ENCODE measurements around the gene GPC3. TPM values are rescaled to one million over a fixed set of nuclear protein-coding genes. Genes with fewer than 3 reads are reported as not detected.

The GPC3 gene
- total RNA-seq, 5 donors from 2014 or later (not counting 1 experiment from before 2014, with no cell fraction given), result 0.72 to 1.5 (median 1.1) TPM

DNA sequence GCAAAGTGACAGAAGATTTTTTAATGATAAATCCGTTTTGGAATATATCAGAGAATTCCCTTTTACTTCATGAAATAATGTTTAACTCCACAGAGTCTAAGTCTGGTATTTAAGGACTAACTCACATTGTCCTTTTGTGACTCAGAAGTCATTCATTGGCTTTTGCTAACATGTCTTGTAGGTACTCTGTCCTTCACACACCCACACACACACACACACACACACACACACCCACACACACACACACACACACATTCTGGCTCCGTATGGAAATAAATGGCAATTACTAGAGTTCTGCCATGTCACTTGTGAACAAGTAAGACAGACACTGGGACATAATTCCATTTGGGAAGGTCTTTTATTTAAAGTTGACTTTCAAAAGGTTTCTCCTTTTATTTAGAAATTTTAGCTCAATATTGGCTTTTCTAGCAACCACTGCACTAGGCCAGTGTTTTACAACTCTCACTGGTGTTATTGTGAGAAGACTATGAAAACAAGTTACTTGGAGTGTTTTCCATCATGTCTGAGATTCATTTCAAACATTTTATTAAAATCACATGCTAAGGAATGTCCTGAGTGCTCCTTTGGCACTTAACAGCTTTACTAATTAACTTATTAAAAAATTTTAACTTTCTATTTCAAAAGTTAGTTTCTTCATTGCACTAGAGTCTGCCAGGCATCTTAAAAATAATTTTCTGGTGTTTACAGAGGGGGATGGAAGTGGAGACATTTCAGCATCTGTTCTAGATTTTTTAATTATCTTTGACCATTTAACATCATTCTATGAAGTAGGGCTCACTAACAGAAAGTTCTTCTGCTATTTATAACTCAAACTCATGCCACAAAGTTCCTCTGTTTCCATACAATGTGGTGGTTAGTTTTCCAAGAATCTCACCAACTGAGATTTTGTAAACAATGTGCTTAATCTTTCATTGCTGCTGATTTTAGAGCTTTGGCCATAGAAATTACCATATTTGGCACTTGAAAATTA, 329.8 kb downstream of the GPC3 start:
- Mint-ChIP-seq H3K36me3 (no peaks in the 10 kb centered on the region), H3K4me3 (no peak overlapping the region)
- WGBS (ENCODE audit: insufficient coverage), result no CpG with 5 or more reads among the region's 2 CpGs

DNA sequence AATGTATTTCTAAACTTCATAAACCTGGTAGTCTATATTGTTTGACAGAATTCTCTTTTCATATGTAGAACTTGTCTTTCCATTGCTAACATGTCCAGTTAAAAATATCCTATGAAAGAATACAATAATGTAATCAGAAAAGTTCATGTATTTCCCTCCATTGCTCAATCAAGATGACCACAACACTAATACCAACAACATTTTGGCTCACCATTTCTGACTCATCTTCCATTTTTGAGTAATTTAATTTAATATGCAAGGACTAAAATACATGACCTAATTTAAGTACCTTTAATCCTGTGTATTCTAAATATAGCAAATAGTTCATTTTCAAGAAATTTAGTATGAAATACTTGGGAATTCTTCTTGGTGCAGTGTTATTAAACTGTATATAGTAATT, 330.6 kb downstream of the GPC3 start:
- POLR2A ChIA-PET, result no interaction called here
- Histone ChIP-seq H3K9me3 (no peaks in the 10 kb centered on the region), H3K27ac (ENCODE audit: low read length) (no peak overlapping the region), H3K4me3 (ENCODE audit: control insufficient read depth in 1 of 2, extremely low read depth in 1 of 2, low read length in 1 of 2) (no peak overlapping the region), H3K4me1 (ENCODE audit: control insufficient read depth in 1 of 2, extremely low read depth in 1 of 2, insufficient read depth in 2 of 2, low read length in 2 of 2) (no peaks in the 10 kb centered on the region), H3K36me3 (ENCODE audit: control insufficient read depth in 2 of 2, extremely low read depth in 1 of 2, insufficient read depth in 1 of 2, low read length in 1 of 2) (no peaks in the 10 kb centered on the region), H3K27me3 (replicated peaks in 1 of 2; ENCODE audit: control insufficient read depth in 2 of 2, extremely low read depth in 1 of 2, insufficient read depth in 2 of 2, low read length in 1 of 2) (no peaks in the 10 kb centered on the region)
- Mint-ChIP-seq H3K27me3 (peaks cover 0 to 20% of the 10 kb centered on the region in 2 donors), H3K36me3 (no peaks in the 10 kb centered on the region), H3K4me3 (no peak overlapping the region), H3K27ac (no peak overlapping the region), H3K9me3 (no peaks in the 10 kb centered on the region), H3K4me1 (no peaks in the 10 kb centered on the region)
- CTCF ChIA-PET, result no interaction called here
- no peak for ATAC-seq (replicated peaks in 1 of 4)
- DNase-seq, result no peak

More for the DNA sequence above, 329.8 kb downstream of the GPC3 start:
- H3K27ac ChIP-seq (ENCODE audit: low read length), result no peak overlapping the region
- H3K9me3 Mint-ChIP-seq, result no peaks in the 10 kb centered on the region
- H3K4me3 ChIP-seq (ENCODE audit: control insufficient read depth in 1 of 2, extremely low read depth in 1 of 2, low read length in 1 of 2), result no peak overlapping the region
- H3K9me3 ChIP-seq, result no peaks in the 10 kb centered on the region
- peaks cover 0 to 23% of the 10 kb centered on the region in 2 donors for H3K27me3 Mint-ChIP-seq
- no peak for ATAC-seq (replicated peaks in 1 of 4)
- no peaks in the 10 kb centered on the region for H3K27me3 ChIP-seq (replicated peaks in 1 of 2; ENCODE audit: control insufficient read depth in 2 of 2, extremely low read depth in 1 of 2, insufficient read depth in 2 of 2, low read length in 1 of 2)
- H3K27ac Mint-ChIP-seq, result no peak overlapping the region
- H3K4me1 ChIP-seq (ENCODE audit: control insufficient read depth in 1 of 2, extremely low read depth in 1 of 2, insufficient read depth in 2 of 2, low read length in 2 of 2), result no peaks in the 10 kb centered on the region
- POLR2A ChIA-PET, result no interaction called here
- no peaks in the 10 kb centered on the region for H3K36me3 ChIP-seq (ENCODE audit: control insufficient read depth in 2 of 2, extremely low read depth in 1 of 2, insufficient read depth in 1 of 2, low read length in 1 of 2)
- CTCF ChIA-PET, result no interaction called here
- no peaks in the 10 kb centered on the region for H3K4me1 Mint-ChIP-seq
- DNase-seq, result no peak

DNA sequence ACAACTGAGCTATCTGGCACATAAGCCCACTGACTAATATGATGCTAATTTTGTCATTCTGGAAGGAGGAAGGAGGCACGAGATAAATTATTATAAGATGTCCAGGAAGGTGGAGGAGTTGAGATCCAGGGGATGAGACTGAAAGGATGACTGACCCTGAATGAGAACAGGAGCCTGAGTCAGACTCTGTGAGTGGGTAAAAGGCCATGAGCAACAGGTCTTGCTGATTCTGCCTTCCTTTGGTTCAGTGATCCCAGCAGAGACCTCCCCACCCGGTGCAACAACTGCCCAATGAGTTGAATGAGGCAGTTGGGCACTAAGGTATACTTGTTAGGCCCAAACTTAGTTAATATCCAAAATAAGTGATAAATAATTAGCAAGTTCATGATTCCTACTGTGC, 332.0 kb downstream of the GPC3 start:
- Histone ChIP-seq H3K27ac (ENCODE audit: low read length) (no peak overlapping the region), H3K36me3 (ENCODE audit: control insufficient read depth in 2 of 2, extremely low read depth in 1 of 2, insufficient read depth in 1 of 2, low read length in 1 of 2) (no peaks in the 10 kb centered on the region), H3K9me3 (no peaks in the 10 kb centered on the region), H3K27me3 (replicated peaks in 1 of 2; ENCODE audit: control insufficient read depth in 2 of 2, extremely low read depth in 1 of 2, insufficient read depth in 2 of 2, low read length in 1 of 2) (no peaks in the 10 kb centered on the region), H3K4me1 (ENCODE audit: control insufficient read depth in 1 of 2, extremely low read depth in 1 of 2, insufficient read depth in 2 of 2, low read length in 2 of 2) (no peaks in the 10 kb centered on the region), H3K4me3 (ENCODE audit: control insufficient read depth in 1 of 2, extremely low read depth in 1 of 2, low read length in 1 of 2) (no peak overlapping the region)
- WGBS (ENCODE audit: insufficient coverage), result 100% methylated on average over 1 of the region's 2 CpGs
- POLR2A ChIA-PET, result no interaction called here
- no peak overlapping the region for H3K4me3 Mint-ChIP-seq
- CTCF ChIA-PET, result no interaction called here
- no peak overlapping the region for H3K27ac Mint-ChIP-seq
- DNase-seq, result no peak
- H3K9me3 Mint-ChIP-seq, result no peaks in the 10 kb centered on the region
- H3K27me3 Mint-ChIP-seq, result peaks cover 0 to 20% of the 10 kb centered on the region in 2 donors
- no peak for ATAC-seq (replicated peaks in 1 of 4)
- no peaks in the 10 kb centered on the region for H3K36me3 Mint-ChIP-seq
- H3K4me1 Mint-ChIP-seq, result no peaks in the 10 kb centered on the region

DNA sequence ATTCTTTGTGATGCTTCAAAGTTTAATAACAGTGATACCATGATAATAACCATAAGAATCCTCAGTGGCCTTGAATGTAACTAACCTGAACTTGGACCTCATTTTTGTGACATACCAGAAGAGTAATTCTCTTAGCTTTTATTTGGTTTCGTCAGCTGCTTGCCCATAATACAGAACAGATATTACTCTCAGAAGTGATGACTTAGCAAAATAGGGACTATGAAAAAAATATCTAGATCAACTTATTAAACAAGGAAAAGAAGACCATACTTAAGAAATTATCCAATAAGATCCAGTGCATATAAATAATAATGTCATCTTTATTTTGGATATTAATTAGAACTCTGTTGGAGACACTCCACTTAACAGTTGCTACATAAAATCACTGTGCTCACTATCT, 333.2 kb downstream of the GPC3 start:
- no peak for ATAC-seq (replicated peaks in 1 of 4)
- no peaks in the 10 kb centered on the region for H3K27me3 ChIP-seq (replicated peaks in 1 of 2; ENCODE audit: control insufficient read depth in 2 of 2, extremely low read depth in 1 of 2, insufficient read depth in 2 of 2, low read length in 1 of 2)
- no peaks in the 10 kb centered on the region for H3K4me1 Mint-ChIP-seq
- no CpG with 5 or more reads among the region's 1 CpG for WGBS (ENCODE audit: insufficient coverage)
- ChIA-PET CTCF (no interaction called here), POLR2A (no interaction called here)
- H3K27ac ChIP-seq (ENCODE audit: low read length), result no peak overlapping the region
- H3K9me3 ChIP-seq, result no peaks in the 10 kb centered on the region
- H3K4me1 ChIP-seq (ENCODE audit: control insufficient read depth in 1 of 2, extremely low read depth in 1 of 2, insufficient read depth in 2 of 2, low read length in 2 of 2), result no peaks in the 10 kb centered on the region
- no peaks in the 10 kb centered on the region for H3K36me3 ChIP-seq (ENCODE audit: control insufficient read depth in 2 of 2, extremely low read depth in 1 of 2, insufficient read depth in 1 of 2, low read length in 1 of 2)
- no peak overlapping the region for H3K27ac Mint-ChIP-seq
- no peaks in the 10 kb centered on the region for H3K36me3 Mint-ChIP-seq
- H3K9me3 Mint-ChIP-seq, result no peaks in the 10 kb centered on the region
- peaks cover 0 to 20% of the 10 kb centered on the region in 2 donors for H3K27me3 Mint-ChIP-seq
- H3K4me3 Mint-ChIP-seq, result no peak overlapping the region
- no peak for DNase-seq
- no peak overlapping the region for H3K4me3 ChIP-seq (ENCODE audit: control insufficient read depth in 1 of 2, extremely low read depth in 1 of 2, low read length in 1 of 2)

DNA sequence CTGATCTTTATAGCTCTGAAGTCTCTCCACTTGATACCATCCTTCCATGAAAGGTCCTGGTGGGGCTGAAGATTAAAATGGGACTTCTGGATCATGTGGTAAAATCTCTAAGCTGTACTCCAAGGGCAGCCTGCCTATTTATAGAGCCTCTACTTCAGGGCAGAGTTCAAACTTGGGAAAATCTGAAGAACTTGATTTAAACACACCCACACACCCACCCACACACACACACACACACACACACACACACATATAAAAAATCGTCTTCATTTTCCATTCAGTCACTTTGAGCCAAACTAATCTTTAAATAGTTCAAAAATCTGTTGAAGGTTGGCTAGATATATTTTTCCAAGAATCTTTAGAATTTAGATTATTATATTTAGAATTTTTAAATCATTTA, 335.2 kb downstream of the GPC3 start:
- CTCF ChIA-PET, result interaction anchor here in 1 of 2 donors (0.5 kb wide), 1 partner anchor 1074 kb away, joined by 3 read pairs; no protein-coding TSS in a partner anchor
- DNase-seq (no peak), ATAC-seq (replicated peaks in 1 of 4) (no peak)
- peaks cover 0 to 24% of the 10 kb centered on the region in 2 donors for H3K27me3 Mint-ChIP-seq
- no peaks in the 10 kb centered on the region for H3K9me3 Mint-ChIP-seq
- no peaks in the 10 kb centered on the region for H3K4me1 ChIP-seq (ENCODE audit: control insufficient read depth in 1 of 2, extremely low read depth in 1 of 2, insufficient read depth in 2 of 2, low read length in 2 of 2)
- no peak overlapping the region for H3K4me3 Mint-ChIP-seq
- no CpG with 5 or more reads among the region's 1 CpG for WGBS (ENCODE audit: insufficient coverage)
- no peaks in the 10 kb centered on the region for H3K36me3 Mint-ChIP-seq
- H3K36me3 ChIP-seq (ENCODE audit: control insufficient read depth in 2 of 2, extremely low read depth in 1 of 2, insufficient read depth in 1 of 2, low read length in 1 of 2), result no peaks in the 10 kb centered on the region
- H3K9me3 ChIP-seq, result no peaks in the 10 kb centered on the region
- H3K4me1 Mint-ChIP-seq, result no peaks in the 10 kb centered on the region
- H3K27me3 ChIP-seq (replicated peaks in 1 of 2; ENCODE audit: control insufficient read depth in 2 of 2, extremely low read depth in 1 of 2, insufficient read depth in 2 of 2, low read length in 1 of 2), result no peaks in the 10 kb centered on the region
- no peak overlapping the region for H3K27ac Mint-ChIP-seq
- H3K27ac ChIP-seq (ENCODE audit: low read length), result no peak overlapping the region
- POLR2A ChIA-PET, result no interaction called here
- H3K4me3 ChIP-seq (ENCODE audit: control insufficient read depth in 1 of 2, extremely low read depth in 1 of 2, low read length in 1 of 2), result no peak overlapping the region

DNA sequence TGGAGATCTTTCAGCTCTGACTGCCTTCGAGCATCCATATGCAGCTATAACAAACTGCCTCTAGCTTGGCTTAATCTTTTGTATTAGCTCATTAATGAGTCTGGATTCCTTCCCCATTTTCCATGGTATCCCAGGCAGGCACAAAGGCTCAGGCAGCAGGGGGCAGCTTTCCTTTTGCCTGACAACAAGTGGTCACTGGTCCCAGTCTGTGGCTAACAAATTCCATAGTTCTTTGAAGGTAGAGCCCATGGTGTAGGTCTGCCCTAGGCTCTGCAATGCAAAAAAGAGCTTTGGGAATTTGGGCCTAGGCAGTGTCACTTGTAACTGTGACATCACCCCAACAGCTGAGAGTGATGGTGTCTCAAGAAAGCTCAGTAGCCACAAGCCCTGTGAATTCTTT, 335.7 kb downstream of the GPC3 start:
- CTCF ChIA-PET, result interaction anchor here (0.5 to 0.6 kb wide), 2 partner anchors 22 to 1074 kb away, joined by 3 read pairs; no protein-coding TSS in a partner anchor
- Histone ChIP-seq H3K36me3 (ENCODE audit: control insufficient read depth in 2 of 2, extremely low read depth in 1 of 2, insufficient read depth in 1 of 2, low read length in 1 of 2) (no peaks in the 10 kb centered on the region), H3K4me3 (ENCODE audit: control insufficient read depth in 1 of 2, extremely low read depth in 1 of 2, low read length in 1 of 2) (no peak overlapping the region), H3K27ac (ENCODE audit: low read length) (no peak overlapping the region), H3K4me1 (ENCODE audit: control insufficient read depth in 1 of 2, extremely low read depth in 1 of 2, insufficient read depth in 2 of 2, low read length in 2 of 2) (no peaks in the 10 kb centered on the region), H3K9me3 (no peaks in the 10 kb centered on the region), H3K27me3 (replicated peaks in 1 of 2; ENCODE audit: control insufficient read depth in 2 of 2, extremely low read depth in 1 of 2, insufficient read depth in 2 of 2, low read length in 1 of 2) (no peaks in the 10 kb centered on the region)
- DNase-seq (no peak), ATAC-seq (replicated peaks in 1 of 4) (no peak)
- Mint-ChIP-seq H3K27ac (no peak overlapping the region), H3K27me3 (peaks cover 0 to 24% of the 10 kb centered on the region in 2 donors), H3K9me3 (no peaks in the 10 kb centered on the region), H3K4me1 (no peaks in the 10 kb centered on the region), H3K4me3 (no peak overlapping the region), H3K36me3 (no peaks in the 10 kb centered on the region)
- WGBS (ENCODE audit: insufficient coverage), result no CpG with 5 or more reads among the region's 1 CpG
- POLR2A ChIA-PET, result no interaction called here
